AG04450 (cell line): Measurements from ENCODE around the gene MSH5. TPM values are rescaled to one million over a fixed set of nuclear protein-coding genes. Genes with fewer than 3 reads are reported as not detected.

ENCODE experiments used
- CTCF ChIA-PET: fragments of 300-600, 350-600 bp; formaldehyde crosslinking; extraction: SDS; loops from one replicate; lab custom pipeline; 2022; ENCODE audit warnings: antibody characterized with exemption, inconsistent platforms; lab: Charles Lee
- POLR2A ChIA-PET: fragments of 350-600 bp; formaldehyde crosslinking; extraction: SDS; loops from one replicate; lab custom pipeline; 2021; ENCODE audit warnings: antibody characterized with exemption, inconsistent platforms; lab: Yijun Ruan, JAX
- DNase-seq: peaks from one replicate; pipeline ENCODE4 v3.0.0-alpha.2; 2011; ENCODE audit warnings: low read depth, low spot score
- H3K27ac ChIP-seq: one replicate; pipeline ENCODE4 v1.5.1; 2012; ENCODE audit warnings: low read depth, low read length, control low read depth
- H3K27me3 ChIP-seq: one replicate; pipeline ENCODE4 v1.6.0; 2012; ENCODE audit warnings: low read length; ENCODE audit not compliant: control insufficient read depth, insufficient read depth
- H3K4me3 ChIP-seq: 2 replicates; pipeline ENCODE4 v1.5.1; 2011; ENCODE audit warnings: mild to moderate bottlenecking, low read depth, low read length, control low read depth
- H3K9me3 ChIP-seq: 2 replicates; pipeline ENCODE4 v1.5.1; 2012; ENCODE audit warnings: low read length; ENCODE audit not compliant: control insufficient read depth, insufficient read depth
- polyA minus RNA-seq: library from RNA; depleted of rRNA, polyadenylated mRNA; stranded (reverse); fragments of >200 nt; gene quantifications from 2 replicates; pipeline ENCODE4 v1.2.3, GENCODE V29; 2011; rRNA and poly(A)+ RNA removed
- polyA plus RNA-seq: library from polyadenylated mRNA; depleted of rRNA; stranded (reverse); fragments of >200 nt; gene quantifications from 2 replicates; pipeline ENCODE4 v1.2.3, GENCODE V29; 2011; rRNA removed
- TF ChIP-seq, protein P1 (sequence below): IDR thresholded peaks from 2 replicates; pipeline ENCODE4 v1.5.1; 2011; ENCODE audit warnings: low read depth, low read length, control low read depth, inconsistent platforms

MSH5 gene
- polyA plus RNA-seq (6.4 and 7.2 TPM in 2 replicates), polyA minus RNA-seq (9.8 and 13.9 TPM in 2 replicates)

DNA sequence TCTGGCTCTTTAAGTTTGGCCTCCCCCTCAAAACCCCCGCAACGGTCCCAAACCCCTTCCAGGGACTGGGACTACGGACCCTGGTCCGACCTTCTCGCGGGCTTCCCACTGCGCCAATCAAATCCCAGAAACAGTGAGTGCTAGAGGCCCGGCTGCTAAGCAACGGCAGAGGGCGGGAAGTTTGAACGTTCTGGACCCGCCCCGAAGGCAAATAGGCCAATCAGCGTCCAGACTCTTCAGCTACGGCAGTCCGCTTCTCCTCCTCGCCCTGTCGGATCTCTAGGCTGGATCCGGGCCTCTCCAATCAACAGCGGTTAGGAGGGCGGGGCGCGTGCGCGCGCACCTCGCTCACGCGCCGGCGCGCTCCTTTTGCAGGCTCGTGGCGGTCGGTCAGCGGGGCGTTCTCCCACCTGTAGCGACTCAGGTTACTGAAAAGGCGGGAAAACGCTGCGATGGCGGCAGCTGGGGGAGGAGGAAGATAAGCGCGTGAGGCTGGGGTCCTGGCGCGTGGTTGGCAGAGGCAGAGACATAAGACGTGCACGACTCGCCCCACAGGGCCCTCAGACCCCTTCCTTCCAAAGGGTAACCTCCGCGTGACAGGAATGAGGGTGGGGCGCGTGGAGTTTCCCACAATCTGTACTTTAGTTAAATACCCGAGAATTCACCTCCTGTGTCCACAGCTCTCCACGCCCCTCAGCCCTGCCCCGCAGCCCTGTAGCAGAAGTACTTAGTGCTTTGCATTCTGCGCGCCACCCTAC lies at the start of gene MSH5:
Gene MSH5 (plus strand): TSS at position 367 of the 758 bp plus-strand sequence. CDS start 462 bp downstream, outside the sequence.
- CTCF ChIA-PET, result interaction anchor here (1.5 to 2.3 kb wide), 2 partner anchors 10 to 29 kb away, joined by 6 to 8 read pairs; no protein-coding TSS in a partner anchor
- no peaks in the 10 kb centered on the region; the same call in 1 of the 2 replicates for H3K9me3 ChIP-seq
- POLR2A ChIA-PET, result interaction anchor here (0.6 to 1.4 kb wide), 8 partner anchors 9 to 1232 kb away, joined by 3 to 10 read pairs (median 4); partner anchors contain the start of genes DDAH2, HSPA1L and LSM2
- peak; percentile 98 for DNase-seq
- H3K27me3 ChIP-seq, result no peaks in the 10 kb centered on the region
- H3K27ac ChIP-seq, result no peak within 1 kb of the TSS
- H3K4me3 ChIP-seq, result peak within 1 kb of the TSS; percentile 90
- TF ChIP-seq, protein P1, sequence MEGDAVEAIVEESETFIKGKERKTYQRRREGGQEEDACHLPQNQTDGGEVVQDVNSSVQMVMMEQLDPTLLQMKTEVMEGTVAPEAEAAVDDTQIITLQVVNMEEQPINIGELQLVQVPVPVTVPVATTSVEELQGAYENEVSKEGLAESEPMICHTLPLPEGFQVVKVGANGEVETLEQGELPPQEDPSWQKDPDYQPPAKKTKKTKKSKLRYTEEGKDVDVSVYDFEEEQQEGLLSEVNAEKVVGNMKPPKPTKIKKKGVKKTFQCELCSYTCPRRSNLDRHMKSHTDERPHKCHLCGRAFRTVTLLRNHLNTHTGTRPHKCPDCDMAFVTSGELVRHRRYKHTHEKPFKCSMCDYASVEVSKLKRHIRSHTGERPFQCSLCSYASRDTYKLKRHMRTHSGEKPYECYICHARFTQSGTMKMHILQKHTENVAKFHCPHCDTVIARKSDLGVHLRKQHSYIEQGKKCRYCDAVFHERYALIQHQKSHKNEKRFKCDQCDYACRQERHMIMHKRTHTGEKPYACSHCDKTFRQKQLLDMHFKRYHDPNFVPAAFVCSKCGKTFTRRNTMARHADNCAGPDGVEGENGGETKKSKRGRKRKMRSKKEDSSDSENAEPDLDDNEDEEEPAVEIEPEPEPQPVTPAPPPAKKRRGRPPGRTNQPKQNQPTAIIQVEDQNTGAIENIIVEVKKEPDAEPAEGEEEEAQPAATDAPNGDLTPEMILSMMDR, result no peak

DNA sequence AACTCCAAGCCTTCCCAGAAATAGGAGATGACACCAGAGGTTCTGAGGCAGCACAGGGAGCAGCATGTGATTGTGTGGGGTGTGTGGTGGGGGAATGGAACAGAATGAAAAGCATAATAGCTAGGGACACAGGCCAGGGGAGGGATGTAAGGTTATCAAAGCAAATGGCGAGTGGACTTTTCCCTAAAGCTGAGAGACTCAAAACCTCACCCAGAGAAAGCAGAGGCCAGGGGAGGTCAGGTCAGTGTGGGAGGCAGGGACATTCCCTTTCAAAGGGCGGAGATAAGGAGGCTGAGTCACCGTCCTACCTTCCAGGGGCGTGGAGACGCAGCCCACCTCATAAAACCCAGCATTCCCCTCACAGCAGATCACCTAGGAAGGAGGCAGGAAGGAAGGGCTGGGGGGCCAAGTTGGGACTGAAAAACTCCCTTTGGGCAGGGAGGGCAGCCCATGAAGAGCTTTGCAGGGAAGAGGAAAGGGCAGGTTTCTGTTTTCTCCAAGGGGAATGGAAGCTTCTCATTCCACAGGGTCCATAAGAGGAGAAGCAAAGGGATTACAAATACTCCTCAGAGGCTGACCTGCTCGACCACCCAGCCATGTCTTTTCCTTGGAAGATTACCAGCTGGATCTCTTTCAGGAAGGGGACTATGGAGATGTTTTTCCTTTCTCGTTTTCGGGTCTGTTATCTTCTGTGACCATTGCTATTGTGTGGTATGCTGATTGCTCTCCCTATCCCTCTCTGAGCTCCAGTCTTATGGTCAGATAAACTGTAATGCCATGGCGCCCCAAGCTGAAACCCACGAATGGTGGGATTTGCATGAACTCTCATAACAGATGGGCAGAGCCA lies 49.4 kb upstream of the MSH5 start:
- ChIA-PET POLR2A (interaction anchor here (1.2 kb wide), 1 partner anchor 137 kb away, joined by 3 read pairs; the partner anchor contains the start of gene HSPA1B), CTCF (interaction anchor here (0.6 to 2.4 kb wide), 5 partner anchors 9 to 140 kb away, joined by 3 to 7 read pairs (median 4); partner anchors contain the start of genes LSM2, LY6G5B and LY6G5C)
- Histone ChIP-seq H3K27ac (no peak overlapping the region), H3K9me3 (no peaks in the 10 kb centered on the region), H3K4me3 (no peak overlapping the region), H3K27me3 (no peaks in the 10 kb centered on the region)
- TF ChIP-seq, protein P1, result no peak
- no peak for DNase-seq

DNA sequence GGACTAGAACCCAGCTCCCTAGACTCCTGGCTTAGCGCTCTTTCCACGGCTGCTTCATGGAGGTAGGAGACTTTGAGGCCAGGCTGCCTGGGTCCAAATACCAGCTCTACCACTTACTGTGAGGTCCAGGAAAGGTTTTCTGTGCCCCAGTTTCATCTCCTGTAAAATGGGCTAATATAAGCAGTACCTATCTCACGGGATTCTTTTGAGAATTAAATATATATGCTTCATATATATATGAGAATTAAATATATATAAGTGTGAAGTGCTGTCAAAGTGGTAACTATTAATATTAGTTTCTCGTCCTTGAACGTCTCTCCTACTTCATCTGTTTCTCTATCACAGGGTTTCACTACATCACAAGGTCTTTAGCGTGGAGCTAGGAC lies 48.7 kb upstream of the MSH5 start:
- CTCF ChIA-PET, result interaction anchor here (0.6 to 2.4 kb wide), 4 partner anchors 9 to 116 kb away, joined by 3 to 7 read pairs (median 4); partner anchors contain the start of genes LSM2, LY6G5B and LY6G5C
- no peak for DNase-seq
- H3K4me3 ChIP-seq, result no peak overlapping the region
- TF ChIP-seq, protein P1, result no peak
- POLR2A ChIA-PET, result interaction anchor here (1.2 kb wide), 1 partner anchor 136 kb away, joined by 3 read pairs; the partner anchor contains the start of gene HSPA1B
- no peaks in the 10 kb centered on the region for H3K27me3 ChIP-seq
- no peaks in the 10 kb centered on the region for H3K9me3 ChIP-seq
- no peak overlapping the region for H3K27ac ChIP-seq

DNA sequence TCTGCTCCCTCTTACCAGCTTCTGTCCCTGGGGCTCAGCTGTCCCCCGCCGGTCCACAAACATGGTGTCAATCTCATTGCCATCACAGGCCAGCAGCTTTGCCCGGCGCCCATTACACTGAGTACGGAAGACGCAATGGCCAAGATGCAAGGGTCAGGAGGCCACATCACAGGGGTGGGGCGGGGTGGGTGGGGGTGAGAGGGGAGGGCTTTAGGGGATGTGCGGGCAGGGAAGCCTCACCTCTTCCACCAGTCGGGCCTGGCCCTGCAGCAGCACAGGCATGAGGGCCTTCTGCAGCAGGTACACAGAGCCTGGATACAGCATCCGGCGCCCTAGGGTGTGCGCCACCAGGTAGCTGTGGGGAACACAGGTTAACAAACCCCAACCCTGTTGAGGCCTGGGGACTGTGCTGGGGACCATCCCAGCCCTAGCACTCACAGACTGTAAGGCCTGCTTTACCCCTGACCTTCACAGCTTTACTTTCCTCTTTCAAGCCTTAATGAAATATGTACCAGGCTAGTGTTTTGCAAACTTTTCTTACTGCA lies 48.2 kb upstream of the MSH5 start:
- no peak overlapping the region for H3K4me3 ChIP-seq
- TF ChIP-seq, protein P1, result no peak
- POLR2A ChIA-PET, result no interaction called here

More for the DNA sequence above, 48.2 kb upstream of the MSH5 start:
- H3K27me3 ChIP-seq, result no peaks in the 10 kb centered on the region
- CTCF ChIA-PET, result interaction anchor here (0.6 to 2.4 kb wide), 2 partner anchors 11 to 12 kb away, joined by 3 to 7 read pairs; partner anchors contain the start of genes ABHD16A and LY6G5C
- H3K9me3 ChIP-seq, result no peaks in the 10 kb centered on the region
- no peak for DNase-seq
- H3K27ac ChIP-seq, result no peak overlapping the region
